SH-SY5Y (cell line): ENCODE measurements around the gene TTC28.

Experiments used
- GATA2 ChIP-seq: IDR thresholded peaks from 2 replicates; pipeline ENCODE4 v1.6.1; 2011; ENCODE audit warnings: mild to moderate bottlenecking, low read depth, low read length
- GATA3 ChIP-seq: IDR thresholded peaks from 2 replicates; pipeline ENCODE4 v1.6.1; 2011; ENCODE audit warnings: low read depth, mild to moderate bottlenecking, low read length, moderate library complexity

DNA sequence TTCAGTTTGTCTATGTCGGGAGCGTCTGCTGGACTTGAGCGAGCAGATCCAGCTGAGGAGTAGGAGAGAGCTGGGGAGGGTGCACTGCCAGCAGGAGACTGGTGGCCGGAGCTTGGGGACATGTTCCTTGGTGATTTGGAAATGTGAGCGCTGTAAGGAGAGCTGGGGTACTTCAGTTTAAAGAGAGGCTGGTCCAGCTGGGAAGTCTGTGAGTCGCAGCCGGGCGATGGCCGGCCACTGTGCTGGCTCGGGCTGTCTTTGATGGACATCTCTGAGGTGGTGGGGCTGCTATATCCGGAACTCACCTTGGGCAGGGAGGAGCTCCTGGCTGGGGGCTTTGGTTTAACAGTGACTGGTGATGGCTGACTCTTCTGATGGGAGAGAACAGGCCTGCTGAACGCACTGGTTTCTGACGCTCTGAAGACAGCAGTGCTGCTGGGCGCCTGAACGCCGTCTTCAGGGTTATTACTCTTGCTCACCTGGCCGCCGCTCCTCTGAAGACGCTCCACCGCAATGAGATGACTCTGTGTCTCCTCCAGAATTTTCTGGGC lies 696.9 kb downstream of the TTC28 start:
- TF ChIP-seq GATA3 (no peak), GATA2 (no peak)
